HG03460 (cell line): ENCODE results near the gene IMMP2L.

Experiments used
- ATAC-seq: cut with Tn5 transposase; IDR thresholded peaks from one replicate; pipeline ENCODE4 v1.9.1; 2021; ENCODE audit not compliant: unreplicated experiment

IMMP2L gene

DNA sequence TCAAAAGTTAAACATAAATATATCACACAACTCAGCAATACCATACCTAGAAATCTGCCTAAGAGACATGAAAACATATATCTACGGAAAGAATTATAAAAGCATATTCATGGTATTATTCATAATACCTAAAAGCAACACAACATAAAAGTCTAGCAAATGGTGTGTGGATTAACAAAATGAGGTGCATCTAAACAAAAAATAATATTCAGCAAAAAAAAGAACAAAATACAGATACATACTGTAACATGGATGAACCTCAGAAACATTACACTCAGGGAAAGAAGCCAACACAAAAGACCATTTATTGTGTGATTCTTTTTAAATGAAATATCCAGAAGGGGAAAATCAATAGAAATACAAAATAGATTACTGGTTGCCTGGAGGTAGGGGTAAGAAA, 155.0 kb downstream of the IMMP2L start:
- no peak for ATAC-seq

DNA sequence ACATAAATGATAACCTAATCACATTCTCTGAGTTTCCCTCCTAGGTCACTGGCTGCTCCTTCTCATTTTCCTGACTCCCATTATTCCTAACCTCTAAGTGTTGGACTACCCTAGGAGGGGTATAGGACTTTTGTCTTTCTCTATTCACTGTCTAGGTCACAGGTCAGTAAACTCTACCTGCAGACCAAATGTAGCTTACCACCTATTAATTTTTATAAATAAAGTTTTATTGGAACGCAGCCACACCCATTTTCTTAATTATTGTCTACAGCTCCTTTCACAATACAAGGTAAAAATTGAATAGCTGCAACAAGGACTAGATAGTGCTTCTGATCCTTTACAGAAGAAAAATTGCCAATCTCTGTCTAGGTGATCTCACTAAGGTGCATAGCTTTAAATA, 156.7 kb downstream of the IMMP2L start:
- no peak for ATAC-seq

DNA sequence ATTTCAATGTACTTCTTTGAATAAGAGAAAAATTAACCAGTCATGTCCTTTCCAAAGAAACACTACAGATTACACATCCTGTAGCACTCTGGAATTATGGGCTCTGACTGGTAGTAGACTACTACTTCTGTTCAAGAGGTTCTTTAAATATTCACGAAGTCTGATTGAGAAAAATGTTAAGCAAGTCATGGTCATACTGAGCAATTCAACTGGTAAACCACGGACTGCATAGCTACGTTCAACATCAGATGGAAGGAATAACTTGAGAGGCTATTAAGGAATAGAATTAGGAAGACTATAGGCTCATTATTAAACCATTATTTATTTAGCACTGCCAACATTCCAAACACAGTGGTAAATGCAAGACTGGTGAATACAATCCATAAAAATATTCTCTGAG, 160.8 kb downstream of the IMMP2L start:
- no peak for ATAC-seq

DNA sequence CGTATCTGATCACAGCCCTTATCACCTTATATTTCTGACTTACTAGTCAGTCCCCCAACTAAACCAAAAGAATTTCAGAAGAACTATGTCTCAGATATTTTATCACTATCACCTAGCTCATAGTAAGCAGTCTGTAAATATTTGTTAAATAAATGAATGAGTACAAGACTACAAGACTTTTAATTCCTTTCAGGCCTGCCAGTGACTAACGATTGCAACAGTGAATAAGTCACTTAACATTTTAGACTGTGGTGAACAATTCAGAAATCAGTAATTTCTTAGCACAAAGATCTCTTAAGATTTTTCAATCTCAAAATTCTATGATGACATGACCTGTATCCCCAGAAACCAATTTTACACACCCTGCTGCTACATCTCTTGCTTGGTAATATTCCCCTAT, 162.2 kb downstream of the IMMP2L start:
- no peak for ATAC-seq

DNA sequence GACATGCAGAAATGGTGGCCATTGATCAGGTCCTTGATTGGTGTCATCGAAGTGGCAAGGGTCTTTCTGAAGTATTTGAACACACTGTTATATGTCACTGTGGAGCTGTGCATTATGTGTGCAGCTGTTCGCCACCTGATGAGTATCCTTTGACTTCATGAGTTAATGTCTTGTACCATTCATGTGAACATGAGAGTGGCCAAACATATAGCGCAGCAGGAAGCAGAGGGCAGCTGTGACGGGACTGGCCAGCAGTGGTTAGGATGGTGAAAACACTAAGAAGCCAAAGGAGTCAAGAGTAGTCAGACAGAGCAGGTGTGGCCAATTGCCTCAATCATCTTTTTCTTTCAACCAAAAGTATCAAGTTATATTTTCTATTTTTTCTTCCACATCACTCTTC, 167.4 kb downstream of the IMMP2L start:
- no peak for ATAC-seq

DNA sequence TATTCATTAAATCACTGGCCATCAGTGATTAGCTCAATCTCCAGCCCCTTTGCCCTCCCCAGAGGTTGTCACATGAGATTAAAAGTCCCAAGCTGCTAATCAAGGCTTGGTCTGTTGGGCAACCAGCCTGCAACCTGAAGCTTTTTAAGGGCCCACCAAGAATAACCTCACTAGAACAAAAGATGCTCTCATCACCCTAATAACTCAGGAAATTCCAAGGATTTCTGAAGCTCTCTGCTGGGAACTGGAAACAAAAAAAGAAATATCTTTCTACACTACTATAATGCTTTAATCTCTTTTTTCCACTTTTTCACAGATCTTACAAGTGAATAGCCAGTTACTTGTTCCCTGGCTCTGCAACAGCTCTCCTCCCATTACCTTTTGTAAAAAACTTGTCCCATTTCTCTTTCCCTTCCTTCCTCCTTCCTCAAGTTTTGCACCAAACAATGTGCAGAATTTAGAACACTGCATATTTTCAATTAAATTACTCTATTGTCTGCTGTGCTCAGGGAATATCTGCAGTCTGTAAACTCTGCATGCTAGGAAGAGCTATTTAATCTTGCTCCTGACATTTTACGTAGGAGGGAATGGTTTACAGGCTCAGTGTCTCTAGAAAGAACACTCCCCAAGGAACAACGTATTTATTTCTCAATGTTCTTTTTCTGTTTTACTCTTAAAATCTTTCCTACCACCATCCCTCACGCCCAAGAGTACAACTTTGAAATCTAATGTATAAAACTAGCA, 169.1 kb downstream of the IMMP2L start:
- no peak for ATAC-seq

DNA sequence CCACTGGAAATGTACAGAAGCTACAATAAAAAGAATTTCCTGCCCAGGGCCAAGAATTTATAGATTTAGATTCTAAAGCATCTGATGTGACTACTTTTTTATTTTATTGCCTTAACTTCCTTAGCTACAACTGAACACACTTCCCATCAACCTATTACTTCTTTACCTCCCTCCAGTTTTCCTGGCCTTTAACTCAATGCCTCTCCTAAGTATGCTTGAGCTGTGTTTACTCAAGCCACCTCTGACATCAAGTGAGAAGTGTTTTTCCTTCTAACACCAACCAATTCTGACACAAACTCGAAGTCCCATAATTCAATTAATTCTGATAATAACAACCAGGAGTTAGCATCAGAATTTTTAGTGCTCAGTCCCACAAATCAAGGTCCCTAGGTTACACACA, 170.0 kb downstream of the IMMP2L start:
- ATAC-seq: no peak

DNA sequence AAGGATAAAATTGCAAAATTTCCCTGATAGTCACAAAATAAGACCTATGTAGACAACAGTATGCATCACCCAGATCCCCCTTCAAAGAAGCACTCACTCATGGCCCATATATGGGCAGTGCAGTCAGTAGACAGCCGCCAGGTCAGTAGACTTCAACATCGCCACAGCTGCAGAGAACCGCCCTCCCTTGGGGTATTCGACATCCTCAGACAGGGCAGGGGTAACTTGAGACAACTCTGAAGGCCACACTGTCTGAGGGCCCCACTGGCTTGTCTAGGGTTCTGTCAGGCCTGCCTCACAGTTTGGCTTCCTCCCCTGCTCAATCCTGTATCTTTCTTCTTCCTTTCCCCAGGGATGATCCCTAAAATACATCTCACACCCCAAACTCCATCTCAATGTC, 172.3 kb downstream of the IMMP2L start:
- no peak for ATAC-seq

DNA sequence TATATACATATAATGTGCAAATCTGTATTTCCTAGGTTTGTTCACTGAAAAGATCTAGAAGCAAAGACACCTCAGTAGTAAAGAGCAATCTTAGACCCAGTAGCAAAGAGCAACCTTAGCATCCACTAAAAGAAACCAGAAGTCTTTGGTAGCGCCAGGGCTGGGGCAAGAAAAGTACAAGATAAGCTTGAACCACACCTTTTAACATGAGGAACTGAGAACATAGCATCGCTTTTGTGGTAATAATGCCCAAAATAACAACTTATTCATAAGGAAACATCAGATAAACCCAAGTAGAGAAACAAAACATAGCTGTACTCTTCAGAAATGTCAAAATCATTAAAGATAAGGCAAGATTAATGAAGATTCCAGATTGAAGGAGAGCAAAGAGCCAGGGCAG, 173.4 kb downstream of the IMMP2L start:
- ATAC-seq: no peak

DNA sequence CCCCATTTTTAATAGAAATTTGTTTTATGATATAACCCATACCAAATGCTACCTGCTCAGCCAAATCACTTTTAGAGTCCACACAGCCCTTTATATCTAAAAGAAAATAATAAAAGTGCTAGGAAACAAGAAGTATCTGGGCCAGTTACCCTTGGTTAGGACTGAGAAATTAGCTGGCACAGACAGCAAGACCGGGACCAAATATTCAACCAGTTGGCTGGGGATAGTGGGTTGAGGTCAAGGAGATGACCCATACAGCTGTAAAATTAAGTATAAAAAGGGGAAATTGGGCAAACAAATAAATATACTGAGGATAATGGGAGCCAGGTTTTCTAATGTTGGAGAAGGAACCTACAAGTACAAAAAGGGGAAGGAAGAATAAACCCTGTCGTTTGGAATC, 174.3 kb downstream of the IMMP2L start:
- ATAC-seq: no peak

DNA sequence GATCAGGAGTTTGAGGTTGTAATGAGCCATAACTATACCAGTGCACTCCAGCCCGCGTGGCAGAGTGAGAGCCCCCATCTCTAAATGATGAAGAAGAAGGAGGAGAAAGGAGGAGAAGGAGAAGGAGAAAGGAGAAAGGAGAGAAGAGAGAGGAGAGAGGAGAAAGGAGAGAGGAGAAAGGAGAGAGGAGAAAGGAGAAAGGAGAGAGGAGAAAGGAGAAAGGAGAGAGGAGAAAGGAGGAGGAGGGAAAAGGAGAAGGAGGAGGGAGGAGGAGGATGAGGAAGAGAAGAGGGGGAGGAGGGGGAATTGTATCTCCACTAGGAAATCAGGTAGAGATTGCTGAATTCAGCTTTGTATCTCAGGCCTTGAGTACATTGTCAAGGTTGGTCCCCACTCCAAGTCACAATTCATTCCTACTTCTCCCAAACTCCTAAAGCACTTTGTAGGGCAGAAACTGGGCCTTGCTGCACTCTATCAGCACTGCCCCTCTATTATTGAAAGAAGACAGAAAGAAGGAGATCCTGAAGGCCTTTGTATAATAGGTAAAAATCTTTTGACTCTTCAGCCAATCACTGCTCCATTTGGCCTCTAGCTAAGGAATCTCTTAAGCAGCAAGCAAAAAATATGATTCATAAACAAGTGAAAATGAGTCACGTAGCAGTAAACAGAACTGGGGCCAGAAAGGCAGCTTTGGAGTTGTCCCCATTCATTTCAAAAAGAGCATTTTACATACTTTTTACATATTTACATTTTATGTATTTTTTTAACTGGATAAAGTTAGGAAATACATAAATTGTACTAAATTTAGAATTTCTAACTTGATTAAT, 178.0 kb downstream of the IMMP2L start:
- ATAC-seq: no peak

DNA sequence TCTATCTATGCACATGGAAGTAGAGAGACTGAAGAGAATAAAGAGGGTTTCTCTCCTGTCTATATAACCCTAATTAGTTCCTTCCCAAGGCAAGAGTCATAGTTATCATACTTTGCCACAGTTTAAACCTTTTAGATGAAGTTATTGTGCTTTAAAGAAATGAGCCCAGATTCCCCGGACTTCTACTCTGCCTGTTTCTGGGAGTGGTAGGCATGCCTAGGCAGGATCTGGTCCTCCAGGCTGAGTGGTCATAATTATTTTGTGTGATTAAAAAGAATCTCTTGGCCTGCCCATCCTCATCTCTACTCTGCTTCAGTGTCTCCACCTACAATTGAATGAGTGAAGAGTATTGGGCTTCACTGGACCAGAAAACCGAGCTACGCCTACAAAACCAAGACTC, 179.2 kb downstream of the IMMP2L start:
- ATAC-seq: no peak

DNA sequence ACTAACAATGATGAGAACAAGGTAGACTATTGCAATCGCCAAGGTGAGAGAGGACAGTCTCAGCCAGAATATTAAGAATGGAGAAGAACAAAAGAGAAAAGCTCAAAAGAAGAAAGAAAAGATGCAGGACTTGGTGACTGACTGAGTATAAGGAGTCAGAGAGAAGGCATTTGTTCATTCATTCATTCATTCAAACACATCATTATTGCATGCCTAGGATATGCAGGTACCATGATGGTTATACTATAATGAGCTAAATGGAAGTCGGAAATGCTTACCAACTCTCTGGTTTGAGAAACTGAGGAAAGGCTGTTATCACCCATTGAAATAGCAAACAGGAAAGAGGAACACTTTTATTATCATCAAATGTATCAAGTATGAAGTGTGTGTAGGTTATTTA, 180.7 kb downstream of the IMMP2L start:
- ATAC-seq: no peak

DNA sequence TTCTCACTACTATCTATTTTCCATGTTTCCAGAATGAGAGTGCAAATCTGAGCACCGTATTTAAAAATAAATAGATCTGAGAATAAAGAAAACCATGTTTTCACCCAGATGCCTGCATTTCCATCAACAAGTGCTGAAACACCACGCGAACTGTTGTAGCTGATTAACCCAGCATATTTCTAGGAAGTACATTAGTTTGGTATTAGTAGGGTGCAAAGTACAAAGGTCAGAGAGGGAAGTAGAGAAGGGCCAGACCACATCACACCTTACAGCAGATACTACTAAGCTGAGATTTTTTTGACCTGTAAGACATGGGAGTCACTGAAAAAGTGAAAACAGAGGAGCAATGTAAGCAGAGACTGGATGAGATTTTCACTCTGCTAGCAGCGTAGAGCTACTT, 181.3 kb downstream of the IMMP2L start:
- ATAC-seq: no peak

DNA sequence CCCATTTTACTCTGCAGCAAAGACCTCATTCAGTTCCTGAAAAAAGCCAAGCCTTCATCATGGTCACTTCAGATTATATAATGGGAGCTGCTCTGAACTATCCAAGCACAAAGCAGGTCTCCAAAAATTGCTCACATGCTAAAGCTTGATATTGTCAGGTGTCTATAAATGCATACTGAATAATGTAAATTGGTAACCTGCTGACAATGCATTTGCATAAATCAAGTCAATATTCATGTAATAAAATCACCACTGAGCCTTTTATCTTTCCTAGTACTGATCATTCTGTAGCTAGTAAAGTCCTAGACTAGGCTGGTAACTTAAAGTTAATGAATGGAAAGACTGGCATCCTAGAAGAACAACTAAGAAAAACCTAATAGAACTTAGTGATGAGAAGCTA, 188.3 kb downstream of the IMMP2L start:
- ATAC-seq: no peak

DNA sequence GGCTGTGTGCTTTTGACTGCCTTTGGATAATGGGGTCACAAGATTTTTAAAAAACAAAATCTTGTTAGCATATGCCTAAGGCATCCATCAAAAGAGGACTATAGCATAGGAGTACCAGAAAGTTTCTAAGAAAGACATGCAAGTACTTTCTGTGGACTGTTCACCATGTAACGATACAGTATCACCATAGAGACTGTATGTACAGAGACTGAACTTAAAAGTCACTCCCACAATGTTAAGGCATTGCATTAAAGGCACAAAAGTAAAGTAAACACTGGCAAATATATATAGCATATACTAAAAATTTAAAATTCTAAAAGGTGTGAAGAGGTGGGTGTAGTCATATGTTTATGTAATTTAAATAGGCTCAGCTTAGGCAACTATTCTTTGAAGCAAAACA, 190.9 kb downstream of the IMMP2L start:
- ATAC-seq: no peak

DNA sequence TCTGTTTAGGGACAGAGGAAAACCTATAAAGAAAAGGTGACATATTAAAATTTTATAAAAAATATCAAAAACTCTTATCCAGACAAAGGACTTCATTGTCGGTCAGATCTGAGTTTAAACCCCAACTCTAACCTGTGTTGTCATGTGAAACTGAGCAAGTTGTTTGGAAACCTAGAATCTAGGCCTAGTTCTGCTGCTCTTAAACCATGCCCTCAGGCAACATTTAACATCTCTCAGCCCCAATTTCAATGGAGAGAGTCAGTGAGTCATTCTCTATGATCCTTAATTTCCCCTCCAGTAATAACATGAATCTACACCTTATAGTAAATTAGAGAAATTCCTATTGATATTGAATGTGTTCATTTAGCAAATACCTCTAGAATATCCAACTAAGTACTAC, 192.3 kb downstream of the IMMP2L start:
- ATAC-seq: no peak

DNA sequence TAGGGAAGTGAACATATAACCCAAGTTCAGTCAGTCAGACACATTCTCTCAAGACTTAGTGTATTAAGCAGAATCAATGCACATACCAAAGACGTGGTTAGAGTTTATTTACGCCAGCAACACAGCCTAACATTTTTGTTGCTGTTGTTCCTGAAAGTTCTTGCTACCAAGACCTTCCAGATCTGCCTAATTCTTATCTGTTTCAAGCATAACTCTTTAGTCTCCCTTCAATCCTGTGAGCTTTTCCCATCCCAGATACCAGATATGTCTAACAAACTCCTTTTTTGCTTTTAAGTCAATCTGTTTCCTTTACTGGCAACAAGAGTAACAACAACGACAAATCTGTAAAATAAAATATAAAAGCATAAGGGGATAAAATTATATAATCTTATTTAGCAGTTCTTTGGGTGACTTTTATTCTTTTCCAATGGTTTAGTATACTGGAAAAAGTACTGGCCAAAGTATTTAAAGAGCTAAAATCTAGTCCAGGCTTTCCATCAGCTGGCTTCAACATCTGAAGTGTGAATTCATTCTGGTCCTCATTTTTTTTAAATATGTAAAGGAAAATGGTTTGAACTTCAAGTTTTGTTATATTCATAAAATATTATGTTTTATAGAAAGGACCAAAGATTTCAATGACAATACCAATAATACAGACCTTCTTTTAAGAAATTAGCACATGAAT, 193.8 kb downstream of the IMMP2L start:
- no peak for ATAC-seq

DNA sequence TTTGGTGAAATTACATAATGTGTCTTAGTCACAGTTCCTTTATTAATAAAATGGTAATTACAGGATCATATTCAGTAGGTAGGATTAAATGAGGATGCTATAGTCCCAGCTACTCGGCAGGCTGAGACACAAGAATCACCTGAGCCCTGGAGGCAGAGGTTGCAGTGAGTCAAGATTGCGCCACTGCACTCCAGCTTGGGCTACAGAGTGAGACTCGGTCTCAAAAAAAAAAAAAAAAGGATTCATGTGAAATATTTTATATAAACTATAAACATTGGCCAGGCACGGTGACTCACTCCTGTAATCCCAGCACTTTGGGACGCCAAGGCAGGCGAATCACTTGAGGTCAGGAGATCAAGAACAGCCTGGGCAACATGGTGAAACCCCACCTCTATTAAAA, 197.9 kb downstream of the IMMP2L start:
- ATAC-seq: no peak

DNA sequence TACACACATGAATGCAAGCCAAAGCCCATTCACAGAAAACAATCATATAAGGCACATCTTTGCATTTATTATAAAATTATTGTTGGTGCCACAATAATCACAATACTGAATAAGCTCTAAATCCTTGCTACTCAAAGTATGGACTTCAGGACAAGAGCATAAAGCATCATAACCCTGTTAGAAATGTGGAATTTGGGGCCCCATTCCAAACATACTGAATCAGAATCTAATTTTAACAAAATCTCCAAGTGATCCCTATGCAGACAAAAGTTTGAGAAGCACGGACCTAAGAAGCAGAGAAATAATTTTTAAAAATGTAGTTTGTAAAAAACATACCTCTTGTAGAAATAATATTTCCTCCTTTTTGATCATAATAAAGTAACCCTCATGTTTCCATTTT, 199.2 kb downstream of the IMMP2L start:
- ATAC-seq: no peak

DNA sequence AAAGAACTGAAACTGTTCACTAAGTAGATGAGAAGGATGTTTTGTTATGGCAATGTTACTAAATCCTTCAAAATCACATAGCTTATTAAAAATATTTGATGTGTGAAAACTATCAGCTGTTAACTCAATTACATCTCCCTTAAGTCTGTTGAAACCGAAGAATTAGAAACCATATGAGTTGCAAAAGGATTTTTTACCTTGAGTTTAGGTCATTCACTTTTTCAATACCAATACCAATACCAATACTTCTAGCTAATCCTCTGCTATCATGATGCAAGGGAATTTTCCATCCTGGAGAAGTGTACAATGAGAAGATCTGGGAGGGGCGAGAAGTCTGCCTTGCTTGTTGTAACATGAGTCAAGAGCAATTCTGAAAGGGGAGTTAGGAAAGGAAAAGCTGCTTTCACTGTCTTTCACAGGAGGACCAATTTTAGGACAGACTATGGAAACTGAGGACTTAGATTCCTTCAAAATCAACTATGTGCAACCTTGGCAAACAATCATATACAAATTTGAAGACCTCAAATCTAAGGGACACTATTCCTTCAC, 199.7 kb downstream of the IMMP2L start:
- ATAC-seq: no peak

DNA sequence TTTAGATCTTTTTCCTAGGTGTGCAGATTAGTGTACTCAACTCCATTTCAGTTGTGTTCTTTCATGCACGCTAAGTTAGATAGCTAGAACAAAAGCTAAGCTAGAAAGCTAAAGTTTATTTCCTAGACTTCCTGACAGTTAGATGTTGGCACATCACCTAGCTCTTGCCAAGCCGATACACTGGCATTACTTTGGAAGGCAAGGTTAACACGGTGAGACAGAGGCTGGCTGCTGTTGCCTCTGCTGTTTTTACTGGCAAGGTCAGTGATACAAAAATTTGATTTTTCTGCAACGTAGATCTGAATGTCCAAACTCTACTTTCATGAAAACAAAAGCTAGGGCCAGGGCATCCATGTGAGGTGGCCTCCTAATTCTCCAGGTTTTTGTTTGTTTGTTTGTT, 203.4 kb downstream of the IMMP2L start:
- no peak for ATAC-seq
